ENCODE results near the gene PHGDH.
A peak's percentile ranks its signal among the peaks of the same experiment; 100 is the strongest.
"Not testable (repeated sequence)": the region's sequence is repeated elsewhere in the genome, so short reads cannot be mapped to it uniquely, and the experiment has no call there.

Gene PHGDH

DNA sequence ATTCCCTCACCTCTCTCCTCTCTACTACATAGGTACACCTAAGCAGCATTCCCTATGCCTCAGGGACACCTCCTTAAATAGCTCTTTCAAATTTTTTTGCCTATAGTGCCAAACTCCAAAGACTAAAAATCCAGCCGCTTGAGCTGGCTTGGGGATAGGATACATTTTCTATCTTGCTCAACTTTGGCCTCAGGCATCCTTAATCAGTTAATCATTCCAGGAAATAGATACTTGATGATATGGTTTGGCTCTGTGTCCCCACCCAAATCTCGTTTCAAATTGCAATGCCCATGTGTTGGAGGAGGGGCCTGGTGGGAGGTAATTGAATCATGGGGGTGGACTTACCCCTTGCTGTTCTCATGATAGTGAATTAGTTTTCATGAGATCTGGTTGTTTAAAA lies 11.4 kb upstream of the PHGDH start:
- DNase-seq (ENCODE audit: low read depth): no peak

GRCh38 chr1:119701659-119702058 lies 10.1 kb upstream of the PHGDH start:
- DNase-seq (ENCODE audit: low read depth): no peak

DNA sequence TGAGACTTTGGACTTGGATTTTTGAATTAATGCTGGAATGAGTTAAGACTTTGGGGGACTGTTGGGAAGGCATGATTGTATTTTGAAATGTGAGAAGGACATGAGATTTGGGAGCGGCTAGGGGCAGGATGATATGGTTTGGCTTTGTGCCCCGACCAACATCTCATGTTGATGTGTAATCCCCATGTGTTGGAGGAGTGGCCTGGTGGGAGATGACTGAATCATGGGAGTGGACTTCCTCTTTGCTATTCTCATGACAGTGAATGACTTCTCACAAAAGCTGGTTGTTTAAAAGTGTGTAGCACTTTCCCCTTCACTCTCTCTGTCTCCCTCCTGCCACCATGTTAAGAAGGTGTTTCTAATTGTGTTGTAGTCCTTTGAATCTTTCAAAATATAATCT lies 9.3 kb upstream of the PHGDH start:
- DNase-seq (ENCODE audit: low read depth): no peak

DNA sequence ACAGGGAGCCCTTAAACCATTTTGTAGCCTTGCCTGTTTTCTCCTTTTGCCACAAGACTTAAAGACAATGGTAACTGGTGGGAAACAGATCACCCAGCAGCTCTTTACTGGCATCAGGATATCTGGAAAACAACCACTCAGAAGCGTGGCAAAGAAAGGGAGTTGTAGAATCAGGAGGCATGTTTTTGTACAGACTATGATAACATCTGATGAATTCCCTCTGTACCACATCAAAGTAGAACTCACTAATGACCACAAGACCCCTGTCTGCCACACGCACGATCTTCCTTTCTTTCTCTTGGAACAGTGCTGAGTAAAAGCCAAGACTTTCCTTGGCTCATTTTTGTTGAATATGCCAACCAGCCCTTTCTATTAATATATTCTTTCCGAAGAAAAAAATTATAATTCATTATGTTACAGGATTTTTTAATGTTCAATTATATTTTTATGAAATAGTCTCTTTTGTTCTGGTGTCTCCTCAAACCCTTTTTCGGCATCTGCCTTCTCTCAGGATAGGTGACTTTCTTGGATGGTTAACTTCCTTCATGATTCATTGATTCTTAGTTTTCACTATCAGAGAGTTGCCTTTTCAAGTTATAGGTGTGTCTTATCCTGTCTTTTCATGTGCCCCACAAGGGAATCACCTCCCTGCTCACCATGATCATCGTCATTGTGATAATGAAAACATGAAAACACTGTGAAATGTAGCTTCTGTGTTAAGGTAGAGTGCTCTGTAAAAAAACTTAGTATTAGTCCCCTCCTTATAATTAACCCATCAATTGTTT lies 7.9 kb upstream of the PHGDH start:
- no peak for DNase-seq (ENCODE audit: low read depth)

- DNase-seq (ENCODE audit: low read depth): not testable (repeated sequence)
Observed at GRCh38 chr1:119706599-119706998, 5.1 kb upstream of the PHGDH start.

- not testable (repeated sequence) for DNase-seq (ENCODE audit: low read depth)
Observed at GRCh38 chr1:119711356-119711803, 354 bp upstream of the PHGDH start.

- peak; percentile 23 for DNase-seq (ENCODE audit: low read depth)
Observed at GRCh38 chr1:119712342-119713038, 756 bp downstream of the PHGDH start.

- DNase-seq (ENCODE audit: low read depth): no peak
Observed at GRCh38 chr1:119713039-119713748, 1.5 kb downstream of the PHGDH start.

GRCh38 chr1:119713749-119714456 lies 2.2 kb downstream of the PHGDH start:
- no peak for DNase-seq (ENCODE audit: low read depth)

DNA sequence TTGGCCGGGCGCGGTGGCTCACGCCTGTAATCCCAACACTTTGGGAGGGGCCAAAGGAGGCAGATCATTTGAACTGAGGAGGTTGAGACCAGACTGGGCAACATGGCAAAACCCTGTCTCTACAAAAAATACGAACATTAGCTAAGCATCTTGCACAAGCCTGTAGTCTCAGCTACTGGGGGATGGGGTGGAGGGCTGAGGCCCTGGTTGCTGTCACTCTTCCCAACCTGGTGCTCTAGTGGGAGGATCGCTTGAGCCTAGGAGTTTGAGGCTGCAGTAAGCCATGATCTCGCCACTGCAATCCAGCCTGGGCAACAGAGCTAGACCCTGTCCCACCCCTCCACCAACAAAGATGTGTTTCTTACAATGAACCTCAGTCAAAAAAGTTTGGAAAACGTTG lies 2.8 kb downstream of the PHGDH start:
- DNase-seq (ENCODE audit: low read depth): no peak

GRCh38 chr1:119715542-119715941 lies 3.8 kb downstream of the PHGDH start:
- DNase-seq (ENCODE audit: low read depth): no peak

DNA sequence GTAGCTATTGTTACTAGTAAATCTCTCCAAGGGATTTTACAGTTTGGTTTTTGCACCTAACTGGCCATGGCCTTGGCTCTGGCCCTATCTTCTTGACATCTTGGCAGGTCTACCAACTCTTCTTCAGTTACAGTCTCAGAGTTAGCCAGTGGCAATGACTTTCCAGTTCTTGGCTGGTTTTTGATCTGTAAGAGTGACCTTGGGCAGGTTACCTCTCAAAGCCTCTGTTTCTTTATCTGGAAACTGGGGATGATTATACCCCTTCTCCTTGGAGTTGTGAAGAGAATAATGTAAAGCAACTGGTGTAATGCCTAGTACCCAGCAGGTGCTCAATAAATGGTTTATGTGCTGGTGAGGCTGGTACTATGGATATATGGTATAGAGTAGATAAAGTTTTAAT lies 6.7 kb downstream of the PHGDH start:
- DNase-seq (ENCODE audit: low read depth): no peak

- no peak for DNase-seq (ENCODE audit: low read depth)
Observed at GRCh38 chr1:119718972-119719371, 7.2 kb downstream of the PHGDH start.

GRCh38 chr1:119720866-119721440 lies 9.2 kb downstream of the PHGDH start:
- DNase-seq (ENCODE audit: low read depth): no peak

GRCh38 chr1:119721896-119722295 lies 10.2 kb downstream of the PHGDH start:
- DNase-seq (ENCODE audit: low read depth): no peak

DNA sequence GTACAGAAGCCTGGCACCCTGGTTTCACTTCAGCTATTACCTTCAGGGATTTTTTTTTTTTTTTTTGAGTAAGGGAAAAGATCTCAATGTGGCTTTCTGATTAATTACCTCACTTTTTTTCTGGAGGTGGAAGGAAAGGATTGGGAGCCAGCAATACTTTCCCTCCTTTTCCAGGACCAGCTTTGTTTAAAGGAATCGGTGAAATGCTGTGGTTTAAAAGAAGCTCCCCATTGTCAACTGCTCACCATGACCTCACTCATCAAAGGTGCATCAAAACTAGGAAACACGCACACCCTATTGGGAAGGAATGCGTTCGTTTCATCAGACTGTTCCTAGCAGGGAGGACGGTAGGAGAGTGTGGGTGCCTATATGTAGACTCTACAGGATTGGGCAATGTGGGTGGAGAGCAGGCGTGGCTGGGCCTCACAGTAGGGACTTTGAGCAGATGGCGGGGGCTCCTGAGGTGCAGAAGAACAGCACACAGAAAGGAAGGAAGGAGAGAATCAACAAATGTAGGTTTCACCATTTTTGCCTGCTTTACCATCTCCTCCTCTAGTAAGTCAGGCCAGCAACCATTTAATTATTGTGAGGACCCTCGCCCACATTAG lies 13.0 kb downstream of the PHGDH start:
- DNase-seq (ENCODE audit: low read depth): no peak

- no peak for DNase-seq (ENCODE audit: low read depth)
Observed at GRCh38 chr1:119725626-119726025, 13.9 kb downstream of the PHGDH start.

DNA sequence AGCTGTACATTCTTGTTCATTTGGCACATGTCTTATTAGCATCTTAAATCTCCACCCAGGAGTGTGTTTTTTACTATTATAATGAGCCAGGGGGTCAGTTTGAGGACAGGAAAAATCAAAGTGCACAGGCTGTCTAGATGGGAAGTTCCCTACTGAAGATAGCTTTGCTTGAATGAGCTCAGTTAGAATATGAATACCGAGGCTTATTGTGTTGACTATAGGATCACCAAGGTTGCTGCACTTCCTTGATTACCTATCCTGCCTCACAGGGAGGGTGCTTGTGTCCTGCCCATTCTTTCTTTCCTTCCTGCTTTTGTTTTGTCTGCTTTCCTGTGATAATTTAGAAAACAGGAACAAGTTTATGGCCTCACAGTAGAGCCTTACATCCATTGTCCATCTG lies 16.3 kb downstream of the PHGDH start:
- DNase-seq (ENCODE audit: low read depth): no peak

DNA sequence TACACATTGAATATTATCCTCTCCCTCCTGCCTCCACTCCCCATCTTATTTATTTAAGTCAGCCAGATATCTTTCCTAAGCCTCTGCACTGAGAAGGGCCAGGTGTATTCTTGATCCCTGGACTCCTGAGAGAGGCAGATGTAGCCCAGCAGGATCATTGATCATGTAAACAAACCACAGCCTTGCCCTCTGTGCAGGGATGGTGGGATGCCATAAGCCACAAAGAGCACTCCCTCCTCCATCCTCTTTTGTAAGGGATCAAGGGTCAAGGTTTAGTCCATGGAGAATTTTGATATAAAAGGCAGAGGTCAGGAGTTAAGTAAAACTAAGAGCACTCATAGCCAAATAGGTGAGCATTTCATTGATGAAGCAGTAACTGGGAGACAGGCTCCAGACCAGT lies 17.3 kb downstream of the PHGDH start:
- no peak for DNase-seq (ENCODE audit: low read depth)

- no peak for DNase-seq (ENCODE audit: low read depth)
Observed at GRCh38 chr1:119731060-119731459, 19.3 kb downstream of the PHGDH start.

- no peak for DNase-seq (ENCODE audit: low read depth)
Observed at GRCh38 chr1:119731741-119732430, 20.2 kb downstream of the PHGDH start.
